ENCODE data around the gene KIRREL3.

DNA sequence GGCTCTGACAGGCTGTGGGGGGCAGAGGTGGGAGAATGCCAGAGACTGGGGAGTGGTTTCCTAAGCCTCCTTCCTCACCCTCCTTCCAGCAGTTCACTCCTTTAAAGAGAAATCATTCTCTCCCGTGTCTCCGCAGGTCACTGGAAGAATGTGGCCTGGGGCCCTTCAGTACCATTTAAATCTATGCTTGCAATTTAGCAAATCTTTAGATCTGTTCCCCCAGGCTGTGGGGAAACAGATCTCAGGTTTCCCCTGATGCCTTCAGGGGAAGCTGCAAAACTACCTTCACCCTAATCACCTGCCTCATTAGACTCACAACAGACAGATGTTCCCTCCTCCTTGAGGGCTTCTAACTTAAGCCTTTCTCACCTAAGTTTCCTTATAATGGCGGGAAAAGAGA is 55.3 kb downstream of the KIRREL3 start:
- TF ChIP-seq, protein P1, sequence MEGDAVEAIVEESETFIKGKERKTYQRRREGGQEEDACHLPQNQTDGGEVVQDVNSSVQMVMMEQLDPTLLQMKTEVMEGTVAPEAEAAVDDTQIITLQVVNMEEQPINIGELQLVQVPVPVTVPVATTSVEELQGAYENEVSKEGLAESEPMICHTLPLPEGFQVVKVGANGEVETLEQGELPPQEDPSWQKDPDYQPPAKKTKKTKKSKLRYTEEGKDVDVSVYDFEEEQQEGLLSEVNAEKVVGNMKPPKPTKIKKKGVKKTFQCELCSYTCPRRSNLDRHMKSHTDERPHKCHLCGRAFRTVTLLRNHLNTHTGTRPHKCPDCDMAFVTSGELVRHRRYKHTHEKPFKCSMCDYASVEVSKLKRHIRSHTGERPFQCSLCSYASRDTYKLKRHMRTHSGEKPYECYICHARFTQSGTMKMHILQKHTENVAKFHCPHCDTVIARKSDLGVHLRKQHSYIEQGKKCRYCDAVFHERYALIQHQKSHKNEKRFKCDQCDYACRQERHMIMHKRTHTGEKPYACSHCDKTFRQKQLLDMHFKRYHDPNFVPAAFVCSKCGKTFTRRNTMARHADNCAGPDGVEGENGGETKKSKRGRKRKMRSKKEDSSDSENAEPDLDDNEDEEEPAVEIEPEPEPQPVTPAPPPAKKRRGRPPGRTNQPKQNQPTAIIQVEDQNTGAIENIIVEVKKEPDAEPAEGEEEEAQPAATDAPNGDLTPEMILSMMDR (IDR thresholded peaks at IDR 0.05), result no peak
- TF ChIP-seq, protein P2, sequence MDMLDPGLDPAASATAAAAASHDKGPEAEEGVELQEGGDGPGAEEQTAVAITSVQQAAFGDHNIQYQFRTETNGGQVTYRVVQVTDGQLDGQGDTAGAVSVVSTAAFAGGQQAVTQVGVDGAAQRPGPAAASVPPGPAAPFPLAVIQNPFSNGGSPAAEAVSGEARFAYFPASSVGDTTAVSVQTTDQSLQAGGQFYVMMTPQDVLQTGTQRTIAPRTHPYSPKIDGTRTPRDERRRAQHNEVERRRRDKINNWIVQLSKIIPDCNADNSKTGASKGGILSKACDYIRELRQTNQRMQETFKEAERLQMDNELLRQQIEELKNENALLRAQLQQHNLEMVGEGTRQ (IDR thresholded peaks at IDR 0.05; ENCODE audit: borderline replicate concordance, low read depth, low read length), result no peak
- TF ChIP-seq EZH2phosphoT487 (IDR thresholded peaks at IDR 0.05; ENCODE audit: borderline replicate concordance, low read depth) (no peak), RCOR1 (IDR thresholded peaks at IDR 0.05; ENCODE audit: low read length) (no peak), POLR2AphosphoS5 (IDR thresholded peaks at IDR 0.05; ENCODE audit: low read depth, low read length) (no peak), GABPA (IDR thresholded peaks at IDR 0.05; ENCODE audit: low read depth) (no peak), GATA2 (CRISPR knock-in tag; IDR thresholded peaks at IDR 0.05) (no peak), YY1 (IDR thresholded peaks at IDR 0.05; ENCODE audit: low read depth) (no peak)
- TF ChIP-seq, protein P3, sequence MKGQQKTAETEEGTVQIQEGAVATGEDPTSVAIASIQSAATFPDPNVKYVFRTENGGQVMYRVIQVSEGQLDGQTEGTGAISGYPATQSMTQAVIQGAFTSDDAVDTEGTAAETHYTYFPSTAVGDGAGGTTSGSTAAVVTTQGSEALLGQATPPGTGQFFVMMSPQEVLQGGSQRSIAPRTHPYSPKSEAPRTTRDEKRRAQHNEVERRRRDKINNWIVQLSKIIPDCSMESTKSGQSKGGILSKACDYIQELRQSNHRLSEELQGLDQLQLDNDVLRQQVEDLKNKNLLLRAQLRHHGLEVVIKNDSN (IDR thresholded peaks at IDR 0.05; ENCODE audit: borderline replicate concordance, low read depth), result no peak

Measured in SK-N-SH (cell line).